Osteoblast (primary cell): ENCODE results near the gene TUBD1. TPM values are rescaled to one million over a fixed set of nuclear protein-coding genes. Genes with fewer than 3 reads are reported as not detected.
"Not testable (repeated sequence)": the region's sequence is repeated elsewhere in the genome, so short reads cannot be mapped to it uniquely, and the experiment has no call there.

Experiments
- DNase-seq: peaks from one replicate; pipeline ENCODE4 v3.0.0; 2011; ENCODE audit warnings: low spot score, mixed read lengths; ENCODE audit not compliant: insufficient read length; ENCODE audit errors: missing footprints
- H2AFZ ChIP-seq: 2 replicates; pipeline ENCODE4 v1.6.0; 2011; ENCODE audit warnings: mild to moderate bottlenecking, low read length
- H3K27ac ChIP-seq: 2 replicates; pipeline ENCODE4 v1.5.1; 2011; ENCODE audit warnings: mild to moderate bottlenecking, low read depth, low read length, moderate library complexity
- H3K27me3 ChIP-seq: 2 replicates; pipeline ENCODE4 v1.6.0; 2012; ENCODE audit warnings: mild to moderate bottlenecking, control low read depth, inconsistent platforms, low read length, moderate library complexity; ENCODE audit not compliant: insufficient read depth
- H3K36me3 ChIP-seq: 2 replicates; pipeline ENCODE4 v1.5.1; 2011; ENCODE audit warnings: mild to moderate bottlenecking, low read length, control low read depth, moderate library complexity; ENCODE audit not compliant: insufficient read depth
- H3K4me1 ChIP-seq: 2 replicates; pipeline ENCODE4 v1.5.1; 2011; ENCODE audit warnings: mild to moderate bottlenecking, low read length, control low read depth, moderate library complexity; ENCODE audit not compliant: insufficient read depth
- H3K4me2 ChIP-seq: 2 replicates; pipeline ENCODE4 v1.6.0; 2011; ENCODE audit warnings: mild to moderate bottlenecking, low read length; ENCODE audit not compliant: insufficient read depth
- H3K4me3 ChIP-seq: fragments of 200-600 bp; sonication (generic); 3 replicates; pipeline ENCODE4 v1.5.1; 2012; ENCODE audit warnings: mild to moderate bottlenecking, low read length, inconsistent platforms; ENCODE audit not compliant: insufficient read depth
- H3K79me2 ChIP-seq: 2 replicates; pipeline ENCODE4 v1.6.0; 2012; ENCODE audit warnings: mild to moderate bottlenecking, low read length, control low read depth, inconsistent platforms; ENCODE audit not compliant: insufficient read depth
- H3K9me3 ChIP-seq: 2 replicates; pipeline ENCODE4 v1.5.1; 2011; ENCODE audit warnings: low read depth, low read length, control low read depth
- H4K20me1 ChIP-seq: 2 replicates; pipeline ENCODE4 v1.6.0; 2012; ENCODE audit warnings: mild to moderate bottlenecking, low read length, control low read depth; ENCODE audit not compliant: insufficient read depth
- CTCF ChIP-seq: IDR thresholded peaks from 2 replicates; pipeline ENCODE4 v1.5.1; 2011; ENCODE audit warnings: mild to moderate bottlenecking, low read depth, low read length, moderate library complexity; ENCODE audit errors: extremely low read depth
- total RNA-seq: library from RNA; depleted of rRNA; stranded (reverse); fragments of >200 nt; gene quantifications from 2 replicates; pipeline ENCODE4 v1.2.3, GENCODE V29; 2012

Gene TUBD1
- total RNA-seq, 1 donor = 4.0 TPM

GRCh38 chr17:59878624-59879023 is 14.1 kb downstream of the TUBD1 start:
- no peaks in the 10 kb centered on the region for H4K20me1 ChIP-seq
- H3K27ac ChIP-seq = no peak overlapping the region
- no peak for DNase-seq
- H3K9me3 ChIP-seq = no peaks in the 10 kb centered on the region
- peaks cover 6% of the 10 kb centered on the region for H3K36me3 ChIP-seq
- H3K4me1 ChIP-seq = no peaks in the 10 kb centered on the region
- no peak for TF ChIP-seq CTCF
- no peak overlapping the region for H3K4me3 ChIP-seq
- no peak overlapping the region for H2AFZ ChIP-seq
- no peaks in the 10 kb centered on the region for H3K79me2 ChIP-seq
- no peak overlapping the region for H3K4me2 ChIP-seq
- no peaks in the 10 kb centered on the region for H3K27me3 ChIP-seq

- Histone ChIP-seq H3K4me1 (no peaks in the 10 kb centered on the region), H3K36me3 (peaks cover 5% of the 10 kb centered on the region), H3K79me2 (no peaks in the 10 kb centered on the region), H3K9me3 (no peaks in the 10 kb centered on the region), H3K4me3 (no peak overlapping the region), H2AFZ (no peak overlapping the region), H4K20me1 (no peaks in the 10 kb centered on the region), H3K4me2 (no peak overlapping the region), H3K27ac (no peak overlapping the region), H3K27me3 (no peaks in the 10 kb centered on the region)
- TF ChIP-seq CTCF = no peak
- DNase-seq = no peak
Observed at GRCh38 chr17:59877965-59878364, 14.8 kb downstream of the TUBD1 start.

- Histone ChIP-seq H3K4me3 (no peak overlapping the region), H4K20me1 (no peaks in the 10 kb centered on the region), H3K9me3 (no peaks in the 10 kb centered on the region), H3K27me3 (no peaks in the 10 kb centered on the region), H3K27ac (no peak overlapping the region), H3K79me2 (no peaks in the 10 kb centered on the region), H3K36me3 (peaks cover 5% of the 10 kb centered on the region), H3K4me2 (no peak overlapping the region), H3K4me1 (no peaks in the 10 kb centered on the region), H2AFZ (no peak overlapping the region)
- DNase-seq = no peak
- TF ChIP-seq CTCF = no peak
Observed at GRCh38 chr17:59876107-59876506, 16.6 kb downstream of the TUBD1 start.

- Histone ChIP-seq H3K4me2 (no peak overlapping the region), H3K4me1 (no peaks in the 10 kb centered on the region), H3K79me2 (no peaks in the 10 kb centered on the region), H4K20me1 (no peaks in the 10 kb centered on the region), H3K4me3 (no peak overlapping the region), H3K9me3 (no peaks in the 10 kb centered on the region), H3K27me3 (no peaks in the 10 kb centered on the region), H3K36me3 (no peaks in the 10 kb centered on the region), H3K27ac (no peak overlapping the region), H2AFZ (no peak overlapping the region)
- DNase-seq = no peak
- TF ChIP-seq CTCF = no peak
Observed at GRCh38 chr17:59874376-59874775, 18.4 kb downstream of the TUBD1 start.

- not testable (repeated sequence) for H3K79me2 ChIP-seq, DNase-seq, H3K4me3 ChIP-seq, H3K4me1 ChIP-seq, H3K27ac ChIP-seq, H2AFZ ChIP-seq, H4K20me1 ChIP-seq, H3K36me3 ChIP-seq, H3K4me2 ChIP-seq, H3K9me3 ChIP-seq, H3K27me3 ChIP-seq
Observed at GRCh38 chr17:59873414-59873813, 19.3 kb downstream of the TUBD1 start.
